AG04450 (cell line): ENCODE measurements around the gene PPFIA4. TPM values are rescaled to one million over a fixed set of nuclear protein-coding genes. Genes with fewer than 3 reads are reported as not detected.

ENCODE experiments used
- CTCF ChIA-PET: fragments of 300-600, 350-600 bp; formaldehyde crosslinking; extraction: SDS; loops from one replicate; lab custom pipeline; 2022; ENCODE audit warnings: antibody characterized with exemption, inconsistent platforms; lab: Charles Lee
- POLR2A ChIA-PET: fragments of 350-600 bp; formaldehyde crosslinking; extraction: SDS; loops from one replicate; lab custom pipeline; 2021; ENCODE audit warnings: antibody characterized with exemption, inconsistent platforms; lab: Yijun Ruan, JAX
- DNase-seq: peaks from one replicate; pipeline ENCODE4 v3.0.0-alpha.2; 2011; ENCODE audit warnings: low read depth, low spot score
- H3K27ac ChIP-seq: one replicate; pipeline ENCODE4 v1.5.1; 2012; ENCODE audit warnings: low read depth, low read length, control low read depth
- H3K27me3 ChIP-seq: one replicate; pipeline ENCODE4 v1.6.0; 2012; ENCODE audit warnings: low read length; ENCODE audit not compliant: control insufficient read depth, insufficient read depth
- H3K4me3 ChIP-seq: 2 replicates; pipeline ENCODE4 v1.5.1; 2011; ENCODE audit warnings: mild to moderate bottlenecking, low read depth, low read length, control low read depth
- H3K9me3 ChIP-seq: 2 replicates; pipeline ENCODE4 v1.5.1; 2012; ENCODE audit warnings: low read length; ENCODE audit not compliant: control insufficient read depth, insufficient read depth
- polyA plus RNA-seq: library from polyadenylated mRNA; depleted of rRNA; stranded (reverse); fragments of >200 nt; gene quantifications from 2 replicates; pipeline ENCODE4 v1.2.3, GENCODE V29; 2011
- TF ChIP-seq, protein P1 (sequence below): IDR thresholded peaks from 2 replicates; pipeline ENCODE4 v1.5.1; 2011; ENCODE audit warnings: low read depth, low read length, control low read depth, inconsistent platforms

The PPFIA4 gene
- polyA plus RNA-seq, 1 experiment, result 0.82 TPM

DNA sequence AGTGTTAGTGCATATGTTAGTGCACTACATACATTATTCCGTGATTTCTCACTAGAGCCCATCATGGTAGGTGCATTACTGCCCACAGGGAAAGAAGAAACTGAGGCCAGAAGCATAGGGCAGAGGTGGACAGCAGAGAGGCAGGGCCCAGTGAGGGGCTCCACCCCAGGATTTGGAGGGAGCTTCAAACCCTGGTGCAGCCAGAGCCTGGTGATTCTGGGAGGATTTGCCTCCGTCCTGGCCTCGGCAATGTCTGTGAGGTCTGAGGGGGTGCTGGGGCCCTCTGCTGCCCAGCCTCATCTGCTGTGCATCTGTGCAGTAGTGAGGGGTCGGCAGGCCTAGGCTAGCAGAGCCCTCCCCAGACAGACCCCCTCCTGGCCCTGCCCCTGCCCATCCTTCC lies 22.8 kb downstream of the PPFIA4 start:
- no peak for DNase-seq
- ChIA-PET POLR2A (no interaction called here), CTCF (interaction anchor here (7.0 to 19.9 kb wide), 2 partner anchors 9 to 221 kb away, joined by 39 to 340 read pairs; no protein-coding TSS in a partner anchor)
- TF ChIP-seq, protein P1, sequence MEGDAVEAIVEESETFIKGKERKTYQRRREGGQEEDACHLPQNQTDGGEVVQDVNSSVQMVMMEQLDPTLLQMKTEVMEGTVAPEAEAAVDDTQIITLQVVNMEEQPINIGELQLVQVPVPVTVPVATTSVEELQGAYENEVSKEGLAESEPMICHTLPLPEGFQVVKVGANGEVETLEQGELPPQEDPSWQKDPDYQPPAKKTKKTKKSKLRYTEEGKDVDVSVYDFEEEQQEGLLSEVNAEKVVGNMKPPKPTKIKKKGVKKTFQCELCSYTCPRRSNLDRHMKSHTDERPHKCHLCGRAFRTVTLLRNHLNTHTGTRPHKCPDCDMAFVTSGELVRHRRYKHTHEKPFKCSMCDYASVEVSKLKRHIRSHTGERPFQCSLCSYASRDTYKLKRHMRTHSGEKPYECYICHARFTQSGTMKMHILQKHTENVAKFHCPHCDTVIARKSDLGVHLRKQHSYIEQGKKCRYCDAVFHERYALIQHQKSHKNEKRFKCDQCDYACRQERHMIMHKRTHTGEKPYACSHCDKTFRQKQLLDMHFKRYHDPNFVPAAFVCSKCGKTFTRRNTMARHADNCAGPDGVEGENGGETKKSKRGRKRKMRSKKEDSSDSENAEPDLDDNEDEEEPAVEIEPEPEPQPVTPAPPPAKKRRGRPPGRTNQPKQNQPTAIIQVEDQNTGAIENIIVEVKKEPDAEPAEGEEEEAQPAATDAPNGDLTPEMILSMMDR, result no peak
- Histone ChIP-seq H3K27ac (no peak overlapping the region), H3K9me3 (no peaks in the 10 kb centered on the region), H3K27me3 (peaks cover 18% of the 10 kb centered on the region), H3K4me3 (no peak overlapping the region)

DNA sequence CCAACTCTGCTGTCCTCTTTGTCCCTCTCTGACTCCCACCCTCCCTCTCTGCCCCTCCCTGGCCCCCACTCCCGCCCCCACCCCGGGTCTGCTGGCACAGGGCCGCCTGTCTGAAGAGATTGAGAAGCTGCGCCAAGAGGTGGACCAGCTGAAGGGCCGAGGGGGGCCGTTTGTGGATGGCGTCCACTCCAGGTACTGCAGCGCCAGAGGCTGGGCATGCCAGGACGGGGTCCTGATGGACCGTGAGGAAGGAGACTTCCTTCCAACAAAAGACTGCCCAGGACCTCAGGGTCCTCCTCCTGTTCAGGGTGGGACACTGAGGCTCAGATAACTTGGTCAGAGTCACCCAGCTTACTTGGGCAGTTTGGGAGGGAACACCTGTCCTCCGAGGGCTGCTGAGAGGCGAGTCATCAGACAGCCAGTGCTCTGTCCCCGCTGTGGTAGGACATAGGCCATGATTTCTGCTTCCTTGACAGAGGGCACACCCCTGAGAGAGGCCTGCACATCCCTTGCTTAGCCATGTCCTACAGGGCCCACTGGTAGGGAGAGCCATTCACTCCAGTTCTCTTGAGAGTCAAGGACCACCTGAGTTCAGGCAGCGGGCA lies 23.4 kb downstream of the PPFIA4 start:
- ChIA-PET POLR2A (no interaction called here), CTCF (interaction anchor here (7.0 to 19.9 kb wide), 2 partner anchors 10 to 220 kb away, joined by 39 to 340 read pairs; no protein-coding TSS in a partner anchor)
- no peaks in the 10 kb centered on the region for H3K9me3 ChIP-seq
- no peak overlapping the region for H3K4me3 ChIP-seq
- DNase-seq, result no peak
- H3K27ac ChIP-seq, result no peak overlapping the region
- H3K27me3 ChIP-seq, result peaks cover 18% of the 10 kb centered on the region
- TF ChIP-seq, protein P1, result no peak

DNA sequence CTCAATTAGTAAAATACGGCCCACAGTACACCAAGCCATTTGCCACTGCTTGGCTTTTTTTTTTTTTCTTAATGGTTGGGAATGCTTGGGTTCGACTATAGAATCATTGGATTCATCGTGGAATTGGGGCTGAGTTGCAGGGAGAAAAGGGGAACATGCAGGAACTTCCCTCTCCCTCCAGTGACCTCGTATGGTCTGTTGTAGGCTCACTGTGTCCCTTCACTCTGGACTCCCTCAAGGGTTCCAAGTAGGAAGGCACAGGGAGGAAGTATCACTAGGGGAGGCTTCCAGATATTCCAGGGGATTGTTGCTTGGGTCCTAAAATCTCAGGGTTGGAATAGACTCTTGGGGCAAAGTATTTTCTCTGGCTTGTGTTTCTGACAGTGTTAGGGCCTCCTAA lies 24.5 kb downstream of the PPFIA4 start:
- no peak for DNase-seq
- TF ChIP-seq, protein P1, result no peak
- no peak overlapping the region for H3K4me3 ChIP-seq
- no peak overlapping the region for H3K27ac ChIP-seq
- ChIA-PET POLR2A (no interaction called here), CTCF (interaction anchor here (7.0 to 19.9 kb wide), 2 partner anchors 11 to 219 kb away, joined by 39 to 340 read pairs; no protein-coding TSS in a partner anchor)
- H3K27me3 ChIP-seq, result peaks cover 18% of the 10 kb centered on the region
- H3K9me3 ChIP-seq, result no peaks in the 10 kb centered on the region

DNA sequence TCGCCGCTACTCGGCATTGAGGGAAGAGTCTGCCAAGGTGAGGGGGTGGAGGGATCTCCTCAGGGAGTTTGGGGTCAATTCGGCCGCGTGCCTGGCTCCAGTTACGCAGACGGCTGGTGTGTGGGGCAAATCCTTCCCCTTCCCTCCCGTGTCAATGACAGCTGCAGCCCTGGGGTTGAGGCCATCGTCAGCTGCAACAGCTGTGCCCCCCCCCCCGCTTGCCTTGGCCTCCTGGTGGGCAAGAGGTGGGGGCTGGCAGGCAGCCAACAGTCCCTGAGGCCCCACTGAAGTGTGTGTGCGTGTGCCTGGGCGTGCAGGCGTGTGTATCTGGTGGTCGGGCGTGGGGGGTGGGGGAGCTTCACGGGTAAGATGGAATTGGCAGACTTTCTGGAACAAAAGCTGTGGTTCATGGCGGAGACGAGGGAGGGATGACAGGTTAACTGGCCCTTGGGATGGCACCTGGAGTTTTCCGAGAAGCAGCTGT lies 25.6 kb downstream of the PPFIA4 start:
- H3K27ac ChIP-seq, result no peak overlapping the region
- CTCF ChIA-PET, result interaction anchor here (1.4 to 19.9 kb wide), 3 partner anchors 12 to 218 kb away, joined by 5 to 340 read pairs (median 39); no protein-coding TSS in a partner anchor
- TF ChIP-seq, protein P1, result no peak
- DNase-seq, result no peak
- no peak overlapping the region for H3K4me3 ChIP-seq
- H3K9me3 ChIP-seq, result no peaks in the 10 kb centered on the region
- POLR2A ChIA-PET, result no interaction called here
- H3K27me3 ChIP-seq, result peaks cover 18% of the 10 kb centered on the region

DNA sequence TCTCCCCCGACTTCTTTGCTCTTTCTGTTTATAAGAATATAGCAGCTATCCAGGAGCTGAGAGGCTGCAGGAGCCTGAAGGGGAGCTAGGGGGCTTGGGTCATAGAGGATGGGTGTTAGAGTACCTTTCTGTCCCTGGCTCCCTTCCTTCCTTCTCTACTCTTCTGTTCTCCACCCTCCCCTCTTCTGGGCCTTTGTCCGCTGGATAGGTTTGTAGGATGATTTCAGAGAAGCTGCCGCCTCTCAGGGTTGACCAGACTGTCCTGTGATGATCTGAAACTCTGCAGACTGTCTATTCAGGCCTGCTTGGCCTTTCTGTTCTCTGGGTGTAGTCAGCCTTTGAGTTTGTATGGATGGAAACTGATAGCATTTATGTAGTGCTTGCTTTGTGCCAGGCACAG lies 26.3 kb downstream of the PPFIA4 start:
- ChIA-PET CTCF (interaction anchor here (1.4 to 7.0 kb wide), 2 partner anchors 13 to 215 kb away, joined by 5 to 39 read pairs; no protein-coding TSS in a partner anchor), POLR2A (no interaction called here)
- Histone ChIP-seq H3K27ac (no peak overlapping the region), H3K27me3 (peaks cover 21% of the 10 kb centered on the region), H3K9me3 (no peaks in the 10 kb centered on the region), H3K4me3 (no peak overlapping the region)
- DNase-seq, result no peak
- TF ChIP-seq, protein P1, result no peak
